ENCODE data around the gene RGS14. TPM values are rescaled to one million over a fixed set of nuclear protein-coding genes. Genes with fewer than 3 reads are reported as not detected.
A peak's percentile ranks its signal among the peaks of the same experiment; 100 is the strongest.

The RGS14 gene
- total RNA-seq, 1 experiment from 2014 or later: 9.4 TPM

- H3K9ac ChIP-seq (ENCODE audit: low read length): peak overlapping the region; percentile 87; the same call in 1 of the 2 replicates
- TF ChIP-seq REST (IDR thresholded peaks at IDR 0.05; ENCODE audit: low read depth): no peak
- DNase-seq (ENCODE audit: low read depth, low spot score) (no peak), ATAC-seq (no peak)
- ChIA-PET POLR2A (interaction anchor here (0.9 to 1.6 kb wide), 3 partner anchors 41 to 147 kb away, joined by 3 to 6 read pairs (median 3); partner anchors contain the start of gene LMAN2), CTCF (interaction anchor here (0.5 to 2.3 kb wide), 28 partner anchors 9 to 205 kb away, joined by 3 to 22 read pairs (median 6); partner anchors contain the start of genes DBN1, GRK6 and LMAN2), RAD21 (ENCODE audit: low non-redundant PET in 1 of 2, low total read pairs in 2 of 2, uncharacterized antibody in 2 of 2, unreplicated experiment in 2 of 2) (interaction anchor here in 1 of 2 experiments (0.6 to 1.0 kb wide), 2 partner anchors 79 to 199 kb away, joined by 3 to 4 read pairs; no protein-coding TSS in a partner anchor)
- no peaks in the 10 kb centered on the region for H3K9me2 ChIP-seq (ENCODE audit: insufficient read depth)
- peaks cover 9% of the 10 kb centered on the region for H3K79me2 ChIP-seq (ENCODE audit: insufficient read depth, low read length)
- no peaks in the 10 kb centered on the region for H3K9me3 ChIP-seq (ENCODE audit: control insufficient read depth in 1 of 2, insufficient read depth in 1 of 2, low read depth in 1 of 2, low read length in 2 of 2)
- peak overlapping the region; percentile 34 for H3K27ac ChIP-seq (ENCODE audit: low read depth, low read length)
- H4K20me1 ChIP-seq (ENCODE audit: insufficient read depth): peaks cover 7% of the 10 kb centered on the region; the same call in 1 of the 2 replicates
- peak overlapping the region; percentile 82 to 87; a peak in 3 of 4 replicates for H3K4me3 ChIP-seq (replicated peaks in 1 of 2; ENCODE audit: low read depth in 1 of 2, low read length in 2 of 2)
- H3K27me3 ChIP-seq (ENCODE audit: insufficient read depth, low read length): no peaks in the 10 kb centered on the region
- no TSS peak for BruUV-seq (replicated peaks)
- H3K4me1 ChIP-seq (ENCODE audit: control insufficient read depth in 1 of 2, insufficient read depth in 2 of 2, low read length in 2 of 2): peaks cover 18 to 52% of the 10 kb centered on the region in 2 experiments
- H3K4me2 ChIP-seq (ENCODE audit: low read length): peak overlapping the region; percentile 79
- H2AFZ ChIP-seq (ENCODE audit: low read depth, low read length, poor library complexity, severe bottlenecking): no peak overlapping the region
- intact Hi-C loops (cut with micrococcal nuclease): loop anchor here (1.0 to 5.0 kb wide), 2 partner anchors 146 to 187 kb away; partner anchors contain the start of gene PDLIM7
- H3K36me3 ChIP-seq (ENCODE audit: control insufficient read depth in 1 of 2, insufficient read depth in 2 of 2, low read length in 2 of 2): peaks cover 8 to 14% of the 10 kb centered on the region in 2 experiments; a peak in 2 of 4 replicates
Measured at GRCh38 chr5:177310332-177310731, 47.4 kb upstream of the RGS14 start.

All from HCT116 (cell line).